BLaER1 (cell line): ENCODE measurements around the gene KRTAP10-9.
A peak's percentile ranks its signal among the peaks of the same experiment; 100 is the strongest.
"Not testable (repeated sequence)": the region's sequence is repeated elsewhere in the genome, so short reads cannot be mapped to it uniquely, and the experiment has no call there.

Experiments
- H3K27ac ChIP-seq: shearing (Covaris generic); formaldehyde crosslinking; 2 replicates; pipeline ENCODE4 v1.8.1; 2022
- H3K27me3 ChIP-seq: shearing (Covaris generic); formaldehyde crosslinking; 2 replicates; pipeline ENCODE4 v1.8.1; 2022
- H3K36me3 ChIP-seq: shearing (Covaris generic); formaldehyde crosslinking; 2 replicates; pipeline ENCODE4 v1.8.1; 2022
- H3K4me1 ChIP-seq: shearing (Covaris generic); formaldehyde crosslinking; 2 replicates; pipeline ENCODE4 v1.8.1; 2022
- H3K4me2 ChIP-seq: shearing (Covaris generic); formaldehyde crosslinking; 2 replicates; pipeline ENCODE4 v1.8.1; 2022
- H3K4me3 ChIP-seq: shearing (Covaris generic); formaldehyde crosslinking; 2 replicates; pipeline ENCODE4 v1.8.1; 2022
- H3K9ac ChIP-seq: shearing (Covaris generic); formaldehyde crosslinking; 2 replicates; pipeline ENCODE4 v1.8.1; 2022
- H3K9me3 ChIP-seq: shearing (Covaris generic); formaldehyde crosslinking; 2 replicates; pipeline ENCODE4 v1.8.1; 2022
- H4K20me1 ChIP-seq: shearing (Covaris generic); formaldehyde crosslinking; 2 replicates; pipeline ENCODE4 v1.8.1; 2022
- Cebpa-rat ChIP-seq: shearing (Covaris generic); IDR thresholded peaks from 2 replicates; pipeline ENCODE4 v1.8.1; 2022

Gene KRTAP10-9

GRCh38 chr21:44625756-44626155, 1.1 kb upstream of the KRTAP10-9 start:
- no peak for TF ChIP-seq Cebpa-rat
- Histone ChIP-seq H3K9me3 (peaks cover 51% of the 10 kb centered on the region), H3K4me3 (no peak overlapping the region), H3K27ac (no peak overlapping the region), H3K36me3 (no peaks in the 10 kb centered on the region), H4K20me1 (no peaks in the 10 kb centered on the region), H3K4me1 (peaks cover 23% of the 10 kb centered on the region), H3K27me3 (no peaks in the 10 kb centered on the region), H3K9ac (no peak overlapping the region), H3K4me2 (no peak overlapping the region)

- Histone ChIP-seq H3K27ac (no peak overlapping the region), H3K9ac (no peak overlapping the region), H3K4me1 (peaks cover 23% of the 10 kb centered on the region), H3K36me3 (no peaks in the 10 kb centered on the region), H3K4me2 (no peak overlapping the region), H4K20me1 (no peaks in the 10 kb centered on the region), H3K9me3 (peaks cover 55% of the 10 kb centered on the region), H3K27me3 (no peaks in the 10 kb centered on the region), H3K4me3 (no peak overlapping the region)
- no peak for TF ChIP-seq Cebpa-rat
Observed at GRCh38 chr21:44626262-44626661, 631 bp upstream of the KRTAP10-9 start.

DNA sequence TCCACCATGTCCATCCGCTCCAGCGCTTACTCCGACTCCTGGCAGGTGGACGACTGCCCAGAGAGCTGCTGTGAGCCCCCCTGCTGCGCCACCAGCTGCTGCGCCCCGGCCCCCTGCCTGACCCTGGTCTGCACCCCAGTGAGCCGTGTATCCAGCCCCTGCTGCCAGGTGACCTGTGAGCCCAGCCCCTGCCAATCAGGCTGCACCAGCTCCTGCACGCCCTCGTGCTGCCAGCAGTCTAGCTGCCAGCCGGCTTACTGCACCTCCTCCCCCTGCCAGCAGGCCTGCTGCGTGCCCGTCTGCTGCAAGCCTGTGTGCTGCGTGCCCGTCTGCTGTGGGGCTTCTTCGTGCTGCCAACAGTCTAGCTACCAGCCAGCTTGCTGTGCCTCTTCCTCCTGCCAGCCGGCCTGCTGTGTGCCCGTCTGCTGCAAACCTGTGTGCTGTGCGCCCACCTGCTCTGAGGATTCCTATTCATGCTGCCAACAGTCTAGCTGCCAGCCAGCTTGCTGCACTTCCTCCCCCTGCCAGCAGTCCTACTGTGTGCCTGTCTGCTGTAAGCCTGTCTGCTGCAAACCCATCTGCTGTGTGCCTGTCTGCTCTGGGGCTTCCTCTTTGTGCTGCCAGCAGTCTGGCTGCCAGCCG, 409 bp downstream of the KRTAP10-9 start:
- H3K36me3 ChIP-seq, H3K27ac ChIP-seq, H3K27me3 ChIP-seq, H4K20me1 ChIP-seq, H3K4me3 ChIP-seq, H3K4me2 ChIP-seq, H3K9ac ChIP-seq: not testable (repeated sequence)
- peaks cover 64% of the 10 kb centered on the region for H3K9me3 ChIP-seq
- H3K4me1 ChIP-seq: peaks cover 23% of the 10 kb centered on the region

DNA sequence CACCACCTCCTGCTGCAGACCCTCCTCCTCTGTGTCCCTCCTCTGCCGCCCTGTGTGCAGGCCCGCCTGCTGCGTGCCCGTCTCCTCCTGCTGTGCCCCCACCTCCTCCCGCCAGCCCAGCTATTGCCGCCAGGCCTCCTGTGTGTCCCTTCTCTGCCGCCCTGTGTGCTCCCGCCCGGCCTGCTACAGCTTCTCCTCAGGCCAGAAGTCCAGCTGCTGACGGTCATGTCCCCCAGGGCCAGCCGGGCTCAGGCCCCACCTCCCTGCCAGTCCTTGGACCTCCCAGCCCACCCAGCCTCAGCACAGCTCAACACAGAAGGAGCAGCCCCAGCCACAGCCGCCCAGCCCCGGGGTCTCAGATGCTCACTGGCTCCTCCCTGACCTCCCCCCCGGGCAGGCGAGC, 939 bp downstream of the KRTAP10-9 start:
- peaks cover 64% of the 10 kb centered on the region for H3K9me3 ChIP-seq
- H3K4me1 ChIP-seq: peaks cover 23% of the 10 kb centered on the region
- H3K4me3 ChIP-seq, H3K4me2 ChIP-seq, H4K20me1 ChIP-seq, H3K36me3 ChIP-seq, H3K9ac ChIP-seq, H3K27ac ChIP-seq, H3K27me3 ChIP-seq: not testable (repeated sequence)

DNA sequence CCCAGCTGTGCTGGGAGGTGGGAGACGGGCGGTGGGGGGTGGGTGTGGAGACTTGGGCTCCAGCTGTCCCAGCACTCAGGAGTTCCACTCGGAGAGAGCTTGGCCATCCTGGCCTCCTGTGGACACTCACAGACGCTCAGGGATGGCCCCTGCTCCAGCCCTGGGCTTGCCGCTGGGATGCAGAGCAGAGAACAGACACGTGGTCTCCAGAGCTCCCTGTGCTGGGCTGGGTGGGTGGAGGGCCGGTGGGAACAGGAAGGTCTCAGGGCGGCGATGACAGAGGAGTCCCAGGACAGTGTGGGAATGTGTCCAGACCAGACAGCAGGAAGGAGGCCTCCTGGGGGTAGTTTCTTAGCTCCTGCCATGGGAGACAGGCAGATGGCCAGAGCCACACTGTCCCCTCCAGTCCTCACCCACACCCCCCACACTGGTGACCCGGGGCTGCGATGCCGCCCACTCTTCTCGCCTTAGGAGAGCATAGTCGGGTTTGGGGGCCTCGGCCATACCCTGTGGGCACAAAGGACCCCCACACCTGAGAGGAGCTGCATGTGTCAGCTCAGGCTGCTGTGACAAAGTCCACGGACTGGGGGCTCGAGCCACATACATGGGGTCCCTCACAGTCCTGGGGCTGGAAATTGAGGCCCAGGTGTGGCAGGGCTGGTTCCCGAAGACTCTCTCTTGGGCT, 2.0 kb downstream of the KRTAP10-9 start:
- no peak for TF ChIP-seq Cebpa-rat
- no peak overlapping the region for H3K4me2 ChIP-seq
- peaks cover 53% of the 10 kb centered on the region for H3K9me3 ChIP-seq
- no peak overlapping the region for H3K27ac ChIP-seq
- no peaks in the 10 kb centered on the region for H3K36me3 ChIP-seq
- H3K4me1 ChIP-seq: peaks cover 23% of the 10 kb centered on the region
- no peaks in the 10 kb centered on the region for H4K20me1 ChIP-seq
- no peak overlapping the region for H3K4me3 ChIP-seq
- no peak overlapping the region for H3K9ac ChIP-seq
- no peaks in the 10 kb centered on the region for H3K27me3 ChIP-seq

GRCh38 chr21:44630440-44630839, 3.5 kb downstream of the KRTAP10-9 start:
- no peak overlapping the region for H3K9ac ChIP-seq
- H4K20me1 ChIP-seq: no peaks in the 10 kb centered on the region
- H3K4me2 ChIP-seq: peak overlapping the region; percentile 42
- H3K4me3 ChIP-seq: no peak overlapping the region
- H3K9me3 ChIP-seq: peaks cover 38% of the 10 kb centered on the region
- H3K4me1 ChIP-seq: peaks cover 23% of the 10 kb centered on the region
- no peak for TF ChIP-seq Cebpa-rat
- no peaks in the 10 kb centered on the region for H3K27me3 ChIP-seq
- no peaks in the 10 kb centered on the region for H3K36me3 ChIP-seq
- H3K27ac ChIP-seq: no peak overlapping the region

- Histone ChIP-seq H3K9ac (no peak overlapping the region), H3K4me3 (no peak overlapping the region), H4K20me1 (no peaks in the 10 kb centered on the region), H3K4me1 (peaks cover 18% of the 10 kb centered on the region), H3K4me2 (no peak overlapping the region), H3K27me3 (no peaks in the 10 kb centered on the region), H3K9me3 (peaks cover 35% of the 10 kb centered on the region), H3K36me3 (no peaks in the 10 kb centered on the region), H3K27ac (no peak overlapping the region)
- no peak for TF ChIP-seq Cebpa-rat
Observed at GRCh38 chr21:44632067-44632466, 5.2 kb downstream of the KRTAP10-9 start.

DNA sequence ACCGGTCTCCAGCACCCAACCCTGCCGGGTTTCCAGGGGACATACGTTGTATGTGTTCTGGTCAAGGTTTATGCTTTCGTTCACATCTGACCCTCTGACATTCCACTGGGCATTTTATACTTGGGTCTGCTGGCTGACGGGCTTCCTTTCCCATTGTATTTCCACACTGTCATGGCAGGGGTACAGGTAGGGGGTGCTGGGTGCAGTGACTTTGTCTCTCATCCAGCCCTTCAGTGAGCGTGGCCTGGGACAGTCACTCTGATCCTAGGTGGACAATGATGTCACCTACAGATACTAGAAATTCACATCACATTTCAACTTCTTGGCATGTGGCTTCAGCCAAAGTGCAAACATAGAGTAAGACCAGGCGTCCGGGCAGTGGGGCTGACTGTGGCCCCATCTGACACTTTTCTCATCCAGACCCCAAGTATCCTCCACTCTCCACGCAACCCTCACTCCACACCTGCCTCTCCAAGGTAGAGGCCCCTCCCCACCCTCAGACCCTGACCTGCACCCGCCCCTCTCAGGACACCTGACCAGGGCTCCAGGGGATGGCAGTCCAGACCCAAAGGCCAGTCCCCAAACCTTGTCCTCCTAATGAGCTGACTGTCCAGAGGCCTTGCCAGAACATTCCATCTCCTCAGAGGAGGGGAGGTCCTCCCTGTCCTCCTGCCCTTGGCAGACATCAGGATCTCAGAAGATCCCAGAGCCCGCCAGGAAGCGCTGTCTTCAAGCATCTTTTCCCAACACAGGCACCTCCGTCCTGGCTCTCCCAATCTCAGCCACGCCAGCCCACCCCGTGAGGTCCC, 9.5 kb downstream of the KRTAP10-9 start:
- H3K4me3 ChIP-seq: no peak overlapping the region
- H3K27ac ChIP-seq: no peak overlapping the region
- no peak overlapping the region for H3K4me2 ChIP-seq
- H3K36me3 ChIP-seq: no peaks in the 10 kb centered on the region
- H3K27me3 ChIP-seq: no peaks in the 10 kb centered on the region
- H3K9ac ChIP-seq: no peak overlapping the region
- H3K4me1 ChIP-seq: no peaks in the 10 kb centered on the region
- H3K9me3 ChIP-seq: peaks cover 24% of the 10 kb centered on the region
- TF ChIP-seq Cebpa-rat: no peak
- no peaks in the 10 kb centered on the region for H4K20me1 ChIP-seq

- no peaks in the 10 kb centered on the region for H4K20me1 ChIP-seq
- no peaks in the 10 kb centered on the region for H3K27me3 ChIP-seq
- H3K4me2 ChIP-seq: no peak within 1 kb of the TSS
- H3K4me1 ChIP-seq: no peaks in the 10 kb centered on the region
- peaks cover 20% of the 10 kb centered on the region for H3K9me3 ChIP-seq
- no peak within 1 kb of the TSS for H3K27ac ChIP-seq
- H3K9ac ChIP-seq: no peak within 1 kb of the TSS
- H3K4me3 ChIP-seq: no peak within 1 kb of the TSS
- TF ChIP-seq Cebpa-rat: no peak
- no peaks in the 10 kb centered on the region for H3K36me3 ChIP-seq
Observed at GRCh38 chr21:44637018-44637850, 10.3 kb downstream of the KRTAP10-9 start, which contains the start of gene KRTAP10-10. TSS of gene KRTAP10-10 (plus strand) at chr21:44637356. CDS start at chr21:44637418, 62 bp downstream.

DNA sequence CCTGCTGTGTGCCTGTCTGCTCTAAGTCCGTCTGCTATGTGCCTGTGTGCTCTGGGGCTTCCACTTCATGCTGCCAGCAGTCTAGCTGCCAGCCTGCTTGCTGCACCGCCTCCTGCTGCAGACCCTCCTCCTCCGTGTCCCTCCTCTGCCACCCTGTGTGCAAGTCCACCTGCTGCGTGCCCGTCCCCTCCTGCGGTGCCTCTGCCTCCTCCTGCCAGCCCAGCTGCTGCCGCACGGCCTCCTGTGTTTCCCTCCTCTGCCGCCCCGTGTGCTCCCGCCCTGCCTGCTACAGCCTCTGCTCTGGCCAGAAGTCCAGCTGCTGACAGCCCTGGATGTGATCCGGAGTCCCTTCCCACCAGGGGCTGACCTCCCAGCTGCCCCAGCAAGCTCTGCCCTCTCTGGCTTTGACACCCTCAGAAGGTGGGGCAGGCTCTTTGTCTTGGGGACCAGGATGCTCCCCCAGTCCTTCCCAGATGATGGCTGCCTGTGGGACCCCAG, 11.0 kb downstream of the KRTAP10-9 start:
- H3K36me3 ChIP-seq, H3K4me3 ChIP-seq: not testable (repeated sequence)

DNA sequence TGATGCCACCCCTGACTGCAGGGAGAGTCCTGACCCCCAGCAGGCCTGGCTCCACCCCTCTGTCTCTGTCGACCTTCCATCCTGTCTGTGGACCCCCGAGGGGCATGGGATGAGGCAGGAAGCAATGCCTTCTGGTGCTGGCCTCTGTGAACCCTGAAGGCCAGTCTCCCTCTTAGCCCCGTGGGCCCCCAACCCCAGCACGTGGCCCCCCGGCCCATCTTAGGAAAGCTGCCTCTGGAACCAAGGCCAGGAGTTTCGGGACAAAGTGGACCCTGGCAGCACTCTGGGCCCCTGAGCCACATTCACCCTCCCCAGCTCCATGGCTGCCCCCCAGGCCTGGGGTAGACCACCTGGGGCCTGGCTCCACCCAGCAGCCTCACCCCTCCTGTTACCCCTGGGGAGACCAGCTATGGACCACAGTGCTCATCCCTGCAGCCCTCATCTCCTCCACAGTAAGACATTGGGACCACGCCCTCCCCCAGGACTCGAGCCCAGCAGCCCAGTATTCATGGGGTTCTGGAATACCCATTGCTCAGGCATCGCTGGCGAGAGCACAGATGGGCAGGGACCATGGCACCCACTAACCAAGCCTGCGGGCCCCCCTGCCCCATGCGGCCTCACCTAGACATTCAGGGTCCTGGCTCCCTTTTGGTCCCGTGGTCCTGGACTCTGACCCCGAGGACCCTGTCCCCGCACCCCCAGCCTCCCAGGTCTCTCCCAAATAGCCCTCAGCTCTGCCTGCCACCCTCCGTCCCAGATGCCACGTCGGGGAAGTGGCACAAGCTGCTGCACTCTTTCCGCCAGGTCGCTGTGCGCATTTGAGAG, 11.8 kb downstream of the KRTAP10-9 start:
- H3K27ac ChIP-seq, H3K36me3 ChIP-seq, H3K4me1 ChIP-seq, H3K4me3 ChIP-seq, H3K27me3 ChIP-seq, H4K20me1 ChIP-seq, H3K4me2 ChIP-seq, H3K9ac ChIP-seq: not testable (repeated sequence)
- H3K9me3 ChIP-seq: peaks cover 29% of the 10 kb centered on the region

More for the DNA sequence above, 11.0 kb downstream of the KRTAP10-9 start:
- not testable (repeated sequence) for H3K4me1 ChIP-seq, H3K27me3 ChIP-seq, H3K4me2 ChIP-seq, H4K20me1 ChIP-seq, H3K27ac ChIP-seq, H3K9ac ChIP-seq
- H3K9me3 ChIP-seq: peaks cover 22% of the 10 kb centered on the region
